A549 (cell line): Measurements from ENCODE around the gene RYR3.

Experiments
- CTCF ChIP-seq: fragments of >200 bp; sonication (Bioruptor Twin); formaldehyde crosslinking; IDR thresholded peaks from 3 replicates; pipeline ENCODE4 v1.5.1; 2016
- ELK1 ChIP-seq: fragments of 150-350 bp; IDR thresholded peaks from 2 replicates; pipeline ENCODE4 v1.6.1; 2014; ENCODE audit warnings: low read depth, mild to moderate bottlenecking, low read length
- KDM1A ChIP-seq: fragments of 200-600 bp; sonication (generic); IDR thresholded peaks from 2 replicates; pipeline ENCODE4 v1.6.1; 2016; ENCODE audit warnings: low read depth, mild to moderate bottlenecking
- POLR2AphosphoS2 ChIP-seq: conservative IDR thresholded peaks from 2 replicates; pipeline ENCODE4 v1.6.1; 2012; ENCODE audit warnings: low read length, improper control_type of control experiment, inconsistent platforms
- RAD21 ChIP-seq, 2 experiments: fragments of >200 bp in 1 of 2; sonication (Bioruptor Twin) in 1 of 2; formaldehyde crosslinking in 1 of 2; IDR thresholded peaks in 1 of 2; conservative IDR thresholded peaks in 1 of 2; 2 replicates in 1 of 2; 3 replicates in 1 of 2; pipeline ENCODE4 v1.6.1; 2012 to 2018; ENCODE audit warnings: inconsistent platforms in 1 of 2
- RFX5 ChIP-seq: fragments of 450-650 bp; IDR thresholded peaks from 2 replicates; pipeline ENCODE4 v1.7.1; 2014; ENCODE audit warnings: antibody characterized with exemption, mild to moderate bottlenecking, moderate library complexity
- USF2 ChIP-seq: fragments of 450-650 bp; IDR thresholded peaks from 2 replicates; pipeline ENCODE4 v1.6.1; 2014; ENCODE audit warnings: antibody characterized with exemption

GRCh38 chr15:33837294-33837693 lies 526.5 kb downstream of the RYR3 start:
- no peak for TF ChIP-seq CTCF
- TF ChIP-seq POLR2AphosphoS2: no peak
- TF ChIP-seq ELK1: no peak
- no peak for TF ChIP-seq RFX5
- TF ChIP-seq USF2: no peak
- no peak for TF ChIP-seq RAD21 (conservative IDR thresholded peaks at IDR 0.05 in 1 of 2, IDR thresholded peaks at IDR 0.05 in 1 of 2)
- no peak for TF ChIP-seq KDM1A
